SK-N-SH treated with all-trans-retinoic acid at 6 μM for 48 hours (cell line): ENCODE data around the gene HAVCR2.

Experiments used
- ARNTL ChIP-seq: fragments of 450-650 bp; formaldehyde crosslinking; IDR thresholded peaks from 2 replicates; pipeline ENCODE4 v1.5.0; 2020; ENCODE audit warnings: low read depth, mild to moderate bottlenecking, moderate library complexity, borderline replicate concordance
- BACH2 ChIP-seq: fragments of 250-450 bp; sonication (Bioruptor Pico); IDR thresholded peaks from 2 replicates; pipeline ENCODE4 v1.9.0; 2021; ENCODE audit warnings: mild to moderate bottlenecking, borderline replicate concordance
- GLIS3 ChIP-seq: fragments of 250-450 bp; sonication (Bioruptor Pico); IDR thresholded peaks from 2 replicates; pipeline ENCODE4 v1.5.0; 2020; ENCODE audit warnings: mild to moderate bottlenecking, moderate library complexity
- PATZ1 ChIP-seq: fragments of 250-450 bp; sonication (Bioruptor Pico); IDR thresholded peaks from 2 replicates; pipeline ENCODE4 v1.8.0; 2020; ENCODE audit warnings: mild to moderate bottlenecking, moderate library complexity, borderline replicate concordance
- RARB ChIP-seq: fragments of 250-450 bp; sonication (Bioruptor Pico); IDR thresholded peaks from 2 replicates; pipeline ENCODE4 v1.8.0; 2021; ENCODE audit warnings: mild to moderate bottlenecking, moderate library complexity
- TCF4 ChIP-seq: fragments of 250-450 bp; sonication (Bioruptor Pico); IDR thresholded peaks from 2 replicates; pipeline ENCODE4 v1.8.0; 2021; ENCODE audit warnings: mild to moderate bottlenecking, moderate library complexity, borderline replicate concordance
- TOX ChIP-seq: fragments of 250-450 bp; sonication (Bioruptor Pico); IDR thresholded peaks from 2 replicates; pipeline ENCODE4 v1.8.0; 2021; ENCODE audit warnings: mild to moderate bottlenecking, moderate library complexity, borderline replicate concordance
- ZFP3 ChIP-seq: fragments of 250-450 bp; sonication (Bioruptor Pico); IDR thresholded peaks from 2 replicates; pipeline ENCODE4 v1.5.0; 2020; ENCODE audit warnings: mild to moderate bottlenecking, moderate library complexity
- ZNF70 ChIP-seq: fragments of 450-650 bp; formaldehyde crosslinking; IDR thresholded peaks from 2 replicates; pipeline ENCODE4 v1.5.0; 2020; ENCODE audit warnings: mild to moderate bottlenecking, moderate library complexity
- ZNF8 ChIP-seq: fragments of 450-650 bp; formaldehyde crosslinking; IDR thresholded peaks from 2 replicates; pipeline ENCODE4 v1.5.0; 2020; ENCODE audit warnings: mild to moderate bottlenecking, moderate library complexity
- TF ChIP-seq, protein P1 (sequence below): fragments of 250-450 bp; sonication (Bioruptor Pico); IDR thresholded peaks from 2 replicates; pipeline ENCODE4 v1.5.0; 2020; ENCODE audit warnings: mild to moderate bottlenecking, moderate library complexity
- TF ChIP-seq, protein P2 (sequence below): fragments of 250-450 bp; sonication (Bioruptor Pico); IDR thresholded peaks from 2 replicates; pipeline ENCODE4 v1.5.1; 2020; ENCODE audit warnings: low read depth, mild to moderate bottlenecking, moderate library complexity
- TF ChIP-seq, protein P3 (sequence below): fragments of 250-450 bp; sonication (Bioruptor Pico); IDR thresholded peaks from 2 replicates; pipeline ENCODE4 v1.8.0; 2021; ENCODE audit warnings: low read depth, mild to moderate bottlenecking, moderate library complexity, borderline replicate concordance

DNA sequence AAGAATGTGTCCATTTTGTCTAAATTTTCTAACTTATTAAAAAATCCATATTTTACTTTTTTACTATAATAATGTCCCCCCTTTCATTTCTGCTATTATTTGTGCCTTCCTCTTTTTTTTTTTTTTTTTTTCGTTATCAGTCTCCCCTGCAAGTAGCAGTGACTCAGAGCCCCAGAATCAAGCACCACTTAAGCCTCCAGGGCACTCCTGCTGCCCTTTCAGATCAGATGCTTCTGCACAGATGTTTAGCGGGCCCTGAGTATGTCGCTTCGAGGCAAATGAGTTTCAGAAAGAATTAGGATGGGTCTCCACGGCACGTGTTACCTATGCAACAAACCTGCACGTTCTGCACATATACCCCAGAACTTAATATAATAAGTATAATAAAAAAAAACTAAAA lies 22.1 kb upstream of the HAVCR2 start:
- TF ChIP-seq ZFP3 (CRISPR knock-in tag) (no peak), ARNTL (CRISPR knock-in tag) (no peak), PATZ1 (no peak), RARB (no peak), GLIS3 (no peak), ZNF70 (CRISPR knock-in tag) (no peak), TOX (CRISPR knock-in tag) (no peak), ZNF8 (CRISPR knock-in tag) (no peak), BACH2 (CRISPR knock-in tag) (no peak), TCF4 (CRISPR knock-in tag) (no peak)
- TF ChIP-seq, protein P1, sequence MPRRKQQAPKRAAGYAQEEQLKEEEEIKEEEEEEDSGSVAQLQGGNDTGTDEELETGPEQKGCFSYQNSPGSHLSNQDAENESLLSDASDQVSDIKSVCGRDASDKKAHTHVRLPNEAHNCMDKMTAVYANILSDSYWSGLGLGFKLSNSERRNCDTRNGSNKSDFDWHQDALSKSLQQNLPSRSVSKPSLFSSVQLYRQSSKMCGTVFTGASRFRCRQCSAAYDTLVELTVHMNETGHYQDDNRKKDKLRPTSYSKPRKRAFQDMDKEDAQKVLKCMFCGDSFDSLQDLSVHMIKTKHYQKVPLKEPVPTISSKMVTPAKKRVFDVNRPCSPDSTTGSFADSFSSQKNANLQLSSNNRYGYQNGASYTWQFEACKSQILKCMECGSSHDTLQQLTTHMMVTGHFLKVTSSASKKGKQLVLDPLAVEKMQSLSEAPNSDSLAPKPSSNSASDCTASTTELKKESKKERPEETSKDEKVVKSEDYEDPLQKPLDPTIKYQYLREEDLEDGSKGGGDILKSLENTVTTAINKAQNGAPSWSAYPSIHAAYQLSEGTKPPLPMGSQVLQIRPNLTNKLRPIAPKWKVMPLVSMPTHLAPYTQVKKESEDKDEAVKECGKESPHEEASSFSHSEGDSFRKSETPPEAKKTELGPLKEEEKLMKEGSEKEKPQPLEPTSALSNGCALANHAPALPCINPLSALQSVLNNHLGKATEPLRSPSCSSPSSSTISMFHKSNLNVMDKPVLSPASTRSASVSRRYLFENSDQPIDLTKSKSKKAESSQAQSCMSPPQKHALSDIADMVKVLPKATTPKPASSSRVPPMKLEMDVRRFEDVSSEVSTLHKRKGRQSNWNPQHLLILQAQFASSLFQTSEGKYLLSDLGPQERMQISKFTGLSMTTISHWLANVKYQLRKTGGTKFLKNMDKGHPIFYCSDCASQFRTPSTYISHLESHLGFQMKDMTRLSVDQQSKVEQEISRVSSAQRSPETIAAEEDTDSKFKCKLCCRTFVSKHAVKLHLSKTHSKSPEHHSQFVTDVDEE = no peak
- TF ChIP-seq, protein P2, sequence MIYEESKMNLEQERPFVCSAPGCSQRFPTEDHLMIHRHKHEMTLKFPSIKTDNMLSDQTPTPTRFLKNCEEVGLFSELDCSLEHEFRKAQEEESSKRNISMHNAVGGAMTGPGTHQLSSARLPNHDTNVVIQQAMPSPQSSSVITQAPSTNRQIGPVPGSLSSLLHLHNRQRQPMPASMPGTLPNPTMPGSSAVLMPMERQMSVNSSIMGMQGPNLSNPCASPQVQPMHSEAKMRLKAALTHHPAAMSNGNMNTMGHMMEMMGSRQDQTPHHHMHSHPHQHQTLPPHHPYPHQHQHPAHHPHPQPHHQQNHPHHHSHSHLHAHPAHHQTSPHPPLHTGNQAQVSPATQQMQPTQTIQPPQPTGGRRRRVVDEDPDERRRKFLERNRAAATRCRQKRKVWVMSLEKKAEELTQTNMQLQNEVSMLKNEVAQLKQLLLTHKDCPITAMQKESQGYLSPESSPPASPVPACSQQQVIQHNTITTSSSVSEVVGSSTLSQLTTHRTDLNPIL (CRISPR knock-in tag) = no peak
- TF ChIP-seq, protein P3, sequence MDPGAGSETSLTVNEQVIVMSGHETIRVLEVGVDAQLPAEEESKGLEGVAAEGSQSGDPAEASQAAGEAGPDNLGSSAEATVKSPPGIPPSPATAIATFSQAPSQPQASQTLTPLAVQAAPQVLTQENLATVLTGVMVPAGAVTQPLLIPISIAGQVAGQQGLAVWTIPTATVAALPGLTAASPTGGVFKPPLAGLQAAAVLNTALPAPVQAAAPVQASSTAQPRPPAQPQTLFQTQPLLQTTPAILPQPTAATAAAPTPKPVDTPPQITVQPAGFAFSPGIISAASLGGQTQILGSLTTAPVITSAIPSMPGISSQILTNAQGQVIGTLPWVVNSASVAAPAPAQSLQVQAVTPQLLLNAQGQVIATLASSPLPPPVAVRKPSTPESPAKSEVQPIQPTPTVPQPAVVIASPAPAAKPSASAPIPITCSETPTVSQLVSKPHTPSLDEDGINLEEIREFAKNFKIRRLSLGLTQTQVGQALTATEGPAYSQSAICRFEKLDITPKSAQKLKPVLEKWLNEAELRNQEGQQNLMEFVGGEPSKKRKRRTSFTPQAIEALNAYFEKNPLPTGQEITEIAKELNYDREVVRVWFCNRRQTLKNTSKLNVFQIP (CRISPR knock-in tag) = no peak
